ENCODE measurements around the gene ITGA1.

- TF ChIP-seq NRF1 (IDR thresholded peaks at IDR 0.05; ENCODE audit: low read depth, low read length) (no peak), CTCF (IDR thresholded peaks at IDR 0.05; ENCODE audit: control extremely low read depth in 1 of 3, insufficient read depth in 1 of 3, low read depth in 1 of 3, low read length in 3 of 3) (no peak), POLR2AphosphoS5 (IDR thresholded peaks at IDR 0.05; ENCODE audit: low read depth, low read length) (no peak), HDAC6 (IDR thresholded peaks at IDR 0.05; ENCODE audit: low read depth, low read length) (no peak), TAF1 (IDR thresholded peaks at IDR 0.05; ENCODE audit: low read depth, low read length) (no peak), EP300 (IDR thresholded peaks at IDR 0.05; ENCODE audit: borderline replicate concordance in 1 of 2, low read depth in 2 of 2, low read length in 2 of 2) (no peak), JUND (IDR thresholded peaks at IDR 0.05; ENCODE audit: low read length) (no peak), RXRA (IDR thresholded peaks at IDR 0.05; ENCODE audit: insufficient read depth, low read depth, low read length) (no peak)
These were observed 1.7 kb downstream of the ITGA1 start for GRCh38 chr5:52789378-52789777.
